ENCODE results near the gene UTF1. TPM values are rescaled to one million over a fixed set of nuclear protein-coding genes. Genes with fewer than 3 reads are reported as not detected.

UTF1 gene
- total RNA-seq, 2 experiments from 2014 or later: not detected

DNA sequence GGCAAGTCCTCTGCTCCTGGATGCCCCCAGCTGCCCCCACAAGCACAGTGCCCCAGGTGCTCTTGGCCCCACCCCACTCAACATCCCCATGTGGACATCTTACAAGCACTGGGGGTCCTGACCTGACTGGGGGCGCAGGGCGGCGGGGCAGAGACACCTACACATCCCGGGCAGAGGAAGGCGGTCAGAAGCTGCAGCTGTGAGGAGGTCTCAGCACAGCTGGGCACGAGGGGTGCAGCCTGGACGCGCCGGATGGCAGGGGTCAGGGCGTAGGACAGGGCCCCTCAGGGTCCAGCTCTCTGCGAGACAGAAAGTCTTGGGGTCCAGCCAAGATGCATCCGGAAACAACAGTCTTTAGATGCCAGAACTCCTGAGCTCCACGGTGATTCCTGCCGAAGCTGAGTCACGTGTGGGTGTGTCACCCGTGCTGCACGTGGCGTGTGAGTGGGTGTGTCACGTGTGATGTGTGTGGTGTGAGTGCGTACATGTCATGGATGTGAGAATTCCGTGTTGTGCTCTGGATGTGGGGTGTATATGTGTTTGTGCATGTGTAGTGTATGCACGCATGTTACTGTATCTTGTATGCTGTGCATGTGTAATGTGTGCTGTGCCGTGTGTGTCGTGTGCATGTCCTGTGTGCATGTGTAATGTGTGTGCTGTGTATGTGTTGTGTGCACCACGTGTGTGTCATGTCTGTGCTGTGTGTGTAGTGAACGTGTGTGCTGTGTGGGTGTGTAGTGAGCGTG lies 12.8 kb downstream of the UTF1 start:
- POLR2A ChIA-PET: interaction anchor here (1.2 kb wide), 1 partner anchor 9 kb away, joined by 3 read pairs; no protein-coding TSS in a partner anchor
- no peak for TF ChIP-seq CTCF (IDR thresholded peaks at IDR 0.05)
- Mint-ChIP-seq H3K4me1 (ENCODE audit: low read depth) (peaks cover 16% of the 10 kb centered on the region), H3K27ac (no peak overlapping the region), H3K27me3 (peaks cover 39% of the 10 kb centered on the region), H3K4me3 (no peak overlapping the region), H3K36me3 (ENCODE audit: low read depth) (no peaks in the 10 kb centered on the region), H3K9me3 (no peaks in the 10 kb centered on the region)
- ATAC-seq (no peak), DNase-seq (no peak)
- intact Hi-C loops (cut with micrococcal nuclease): no loop called here
- CTCF ChIA-PET: no interaction called here

DNA sequence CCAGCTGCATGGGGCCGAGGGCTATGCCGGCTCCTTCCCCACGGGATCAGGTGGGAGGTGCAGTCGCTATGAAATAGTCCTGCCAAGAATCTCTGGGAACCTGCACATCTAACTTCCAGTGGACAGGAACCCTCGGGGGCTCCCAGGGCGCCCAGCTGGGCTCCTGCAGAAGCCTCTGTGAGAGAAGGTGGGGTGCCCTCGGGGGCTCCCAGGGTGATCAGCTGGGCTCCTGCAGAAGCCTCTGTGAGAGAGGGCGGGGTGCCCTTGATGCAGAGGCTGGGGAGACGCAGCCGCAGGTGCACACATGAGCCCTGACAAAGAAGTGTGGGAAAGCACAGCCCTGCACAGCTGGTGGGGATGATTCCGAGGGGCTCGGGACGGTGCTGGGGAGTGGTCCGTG lies 13.6 kb downstream of the UTF1 start:
- ChIA-PET POLR2A (no interaction called here), CTCF (no interaction called here)
- H3K36me3 Mint-ChIP-seq (ENCODE audit: low read depth): no peaks in the 10 kb centered on the region
- H3K4me3 Mint-ChIP-seq: no peak overlapping the region
- peaks cover 16% of the 10 kb centered on the region for H3K4me1 Mint-ChIP-seq (ENCODE audit: low read depth)
- no peak for ATAC-seq
- intact Hi-C loops (cut with micrococcal nuclease): no loop called here
- peaks cover 35% of the 10 kb centered on the region for H3K27me3 Mint-ChIP-seq
- H3K27ac Mint-ChIP-seq: no peak overlapping the region
- no peaks in the 10 kb centered on the region for H3K9me3 Mint-ChIP-seq
- DNase-seq: no peak
- no peak for TF ChIP-seq CTCF (IDR thresholded peaks at IDR 0.05)

DNA sequence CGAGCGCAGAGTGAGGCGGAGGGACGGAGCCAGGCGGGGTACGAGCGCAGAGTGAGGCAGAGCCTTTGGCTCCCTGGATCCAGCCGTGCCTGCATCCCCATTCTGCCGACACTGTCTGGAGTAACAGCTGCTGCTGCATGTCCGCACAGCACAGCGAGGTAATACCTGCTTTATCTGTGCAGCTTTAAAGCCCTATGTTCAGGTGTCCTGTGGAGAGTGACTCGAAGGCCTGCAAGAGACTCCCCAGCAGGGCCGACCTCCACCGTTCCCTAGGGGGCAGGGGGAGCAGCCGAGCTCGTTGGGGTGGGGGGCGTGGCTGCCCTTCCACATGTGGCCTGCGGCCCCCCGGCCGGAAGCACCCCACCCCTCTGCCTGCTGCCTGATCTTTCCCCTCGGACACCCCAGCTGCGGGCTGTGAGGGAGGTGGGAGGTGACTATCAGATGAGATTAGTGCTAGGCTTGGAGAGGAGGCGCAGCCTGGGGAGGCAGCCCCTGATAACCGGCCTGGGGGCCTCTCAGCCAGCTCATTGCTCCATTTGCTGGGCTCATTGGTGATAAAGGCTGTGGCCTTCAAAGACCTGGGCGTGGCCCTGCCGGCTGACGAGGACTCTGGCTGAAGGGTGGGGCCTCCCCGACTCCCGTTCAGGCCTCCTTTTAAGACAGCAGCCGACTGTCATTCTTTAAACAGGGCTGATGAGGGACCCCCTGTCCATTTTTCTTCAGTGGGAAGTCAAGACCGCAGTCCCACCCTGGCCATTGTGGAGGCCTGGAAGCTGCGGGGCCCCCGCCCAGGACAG lies 15.6 kb downstream of the UTF1 start:
- no peak for ATAC-seq
- H3K9me3 Mint-ChIP-seq: no peaks in the 10 kb centered on the region
- no peaks in the 10 kb centered on the region for H3K36me3 Mint-ChIP-seq (ENCODE audit: low read depth)
- peaks cover 16% of the 10 kb centered on the region for H3K4me1 Mint-ChIP-seq (ENCODE audit: low read depth)
- no peak for TF ChIP-seq CTCF (IDR thresholded peaks at IDR 0.05)
- no peak overlapping the region for H3K4me3 Mint-ChIP-seq
- intact Hi-C loops (cut with micrococcal nuclease): no loop called here
- ChIA-PET POLR2A (no interaction called here), CTCF (interaction anchor here (0.9 kb wide), 1 partner anchor 62 kb away, joined by 3 read pairs; no protein-coding TSS in a partner anchor)
- no peak for DNase-seq
- H3K27ac Mint-ChIP-seq: no peak overlapping the region
- H3K27me3 Mint-ChIP-seq: peaks cover 24% of the 10 kb centered on the region

DNA sequence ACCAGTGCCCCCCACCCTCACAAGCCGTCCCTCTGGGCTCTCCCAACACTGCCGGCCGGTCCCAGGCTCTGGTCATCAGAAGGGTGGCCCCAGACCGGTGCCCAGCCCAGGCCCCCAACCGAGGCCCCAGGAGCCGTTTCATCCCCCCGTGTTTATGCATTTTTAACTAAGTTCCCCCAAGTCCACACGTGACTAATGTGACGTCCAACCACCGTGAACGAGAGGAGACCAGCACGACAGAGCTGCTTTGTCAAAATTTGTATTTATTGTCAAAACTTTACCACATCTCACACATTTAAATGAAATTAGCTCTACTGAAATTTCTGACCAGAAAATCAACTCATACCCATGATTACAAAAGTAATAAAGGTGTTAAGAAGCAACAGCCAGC lies 16.2 kb downstream of the UTF1 start:
- ATAC-seq (no peak), DNase-seq (no peak)
- H3K4me3 Mint-ChIP-seq: no peak overlapping the region
- no peak for TF ChIP-seq CTCF (IDR thresholded peaks at IDR 0.05)
- peaks cover 18% of the 10 kb centered on the region for H3K27me3 Mint-ChIP-seq
- H3K36me3 Mint-ChIP-seq (ENCODE audit: low read depth): no peaks in the 10 kb centered on the region
- H3K27ac Mint-ChIP-seq: no peak overlapping the region
- no peaks in the 10 kb centered on the region for H3K9me3 Mint-ChIP-seq
- ChIA-PET POLR2A (no interaction called here), CTCF (interaction anchor here (0.7 to 1.5 kb wide), 3 partner anchors 62 to 85 kb away, joined by 3 read pairs; no protein-coding TSS in a partner anchor)
- intact Hi-C loops (cut with micrococcal nuclease): no loop called here
- H3K4me1 Mint-ChIP-seq (ENCODE audit: low read depth): peaks cover 10% of the 10 kb centered on the region

Data from activated CD8-positive, alpha-beta T cell treated with anti-CD3 and anti-CD28 coated beads for 36 hours (primary cell).